ENCODE results near the gene TYMS.
A peak's percentile ranks its signal among the peaks of the same experiment; 100 is the strongest.

Gene TYMS

DNA sequence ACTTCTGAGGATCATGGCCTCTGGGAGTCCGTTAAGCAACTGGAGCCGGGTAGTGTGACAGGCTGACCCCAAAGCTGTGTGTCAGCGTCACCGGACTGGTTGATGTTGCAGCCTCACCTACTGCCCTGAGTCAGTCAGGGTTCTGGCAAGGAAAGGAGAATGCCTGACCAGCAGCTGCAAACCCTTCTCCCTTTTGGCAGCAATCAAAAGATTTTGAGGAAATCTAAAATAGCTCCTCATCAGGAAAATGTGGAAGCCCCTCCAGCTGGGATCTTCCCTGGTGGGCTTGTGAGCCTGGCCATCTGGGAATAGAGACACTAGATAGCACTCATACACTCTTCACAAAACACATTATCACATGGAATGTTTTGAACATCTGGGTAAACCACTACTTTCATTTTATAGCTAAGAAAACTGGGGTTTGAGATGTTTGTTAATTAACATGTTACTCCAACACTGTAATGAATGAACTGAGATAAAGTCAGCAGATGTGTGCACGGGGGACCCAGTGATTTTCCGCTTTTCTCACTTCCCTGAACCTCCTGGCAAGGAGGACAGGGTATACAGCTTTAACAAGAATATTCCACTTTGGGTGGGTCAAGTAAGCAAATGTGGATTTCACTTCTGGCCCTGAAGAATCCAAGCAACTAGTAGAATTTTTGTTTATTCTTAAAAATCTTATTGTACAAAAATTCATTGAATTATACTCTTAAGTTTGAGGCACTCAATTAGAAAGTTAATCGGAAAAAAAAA, 36.0 kb upstream of the TYMS start:
- in situ Hi-C loops (cut with HindIII; ENCODE audit: low pct_ligation_motif_present, low sequenced_read_pairs): loop anchor here (25.0 kb wide), 1 partner anchor 216 kb away; no protein-coding TSS in a partner anchor
- Histone ChIP-seq H3K4me3 (ENCODE audit: low read depth, low read length) (no peak overlapping the region), H3K27me3 (replicated peaks) (peaks cover 17% of the 10 kb centered on the region), H3K27ac (no peak overlapping the region), H3K36me3 (replicated peaks) (no peaks in the 10 kb centered on the region)
- no peak for DNase-seq
- TF ChIP-seq, protein P1, sequence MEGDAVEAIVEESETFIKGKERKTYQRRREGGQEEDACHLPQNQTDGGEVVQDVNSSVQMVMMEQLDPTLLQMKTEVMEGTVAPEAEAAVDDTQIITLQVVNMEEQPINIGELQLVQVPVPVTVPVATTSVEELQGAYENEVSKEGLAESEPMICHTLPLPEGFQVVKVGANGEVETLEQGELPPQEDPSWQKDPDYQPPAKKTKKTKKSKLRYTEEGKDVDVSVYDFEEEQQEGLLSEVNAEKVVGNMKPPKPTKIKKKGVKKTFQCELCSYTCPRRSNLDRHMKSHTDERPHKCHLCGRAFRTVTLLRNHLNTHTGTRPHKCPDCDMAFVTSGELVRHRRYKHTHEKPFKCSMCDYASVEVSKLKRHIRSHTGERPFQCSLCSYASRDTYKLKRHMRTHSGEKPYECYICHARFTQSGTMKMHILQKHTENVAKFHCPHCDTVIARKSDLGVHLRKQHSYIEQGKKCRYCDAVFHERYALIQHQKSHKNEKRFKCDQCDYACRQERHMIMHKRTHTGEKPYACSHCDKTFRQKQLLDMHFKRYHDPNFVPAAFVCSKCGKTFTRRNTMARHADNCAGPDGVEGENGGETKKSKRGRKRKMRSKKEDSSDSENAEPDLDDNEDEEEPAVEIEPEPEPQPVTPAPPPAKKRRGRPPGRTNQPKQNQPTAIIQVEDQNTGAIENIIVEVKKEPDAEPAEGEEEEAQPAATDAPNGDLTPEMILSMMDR (IDR thresholded peaks at IDR 0.05; ENCODE audit: low read depth, low read length, missing control alignments): no peak

DNA sequence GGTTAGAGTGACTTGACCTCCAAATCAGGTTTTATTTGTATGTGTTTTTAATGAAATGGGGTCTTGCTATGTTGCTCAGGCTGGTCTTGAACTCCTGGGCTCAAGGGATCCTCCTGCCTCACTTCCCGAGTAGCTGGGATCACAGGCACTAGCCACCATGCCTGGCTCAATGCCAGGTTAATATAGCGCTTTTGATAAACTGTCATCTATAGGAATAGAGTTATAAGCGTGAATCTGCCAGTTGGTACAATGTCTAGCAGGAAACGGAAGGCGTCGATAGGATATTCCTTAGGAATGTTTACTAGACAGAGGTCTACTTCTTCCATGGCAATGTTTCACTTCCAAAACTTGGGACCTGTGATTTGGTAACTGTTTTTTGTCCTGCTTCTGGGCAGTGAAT, 35.2 kb upstream of the TYMS start:
- TF ChIP-seq, protein P1 (IDR thresholded peaks at IDR 0.05; ENCODE audit: low read depth, low read length, missing control alignments): no peak
- peaks cover 17% of the 10 kb centered on the region for H3K27me3 ChIP-seq (replicated peaks)
- no peak overlapping the region for H3K27ac ChIP-seq
- no peaks in the 10 kb centered on the region for H3K36me3 ChIP-seq (replicated peaks)
- no peak for DNase-seq
- in situ Hi-C loops (cut with HindIII; ENCODE audit: low pct_ligation_motif_present, low sequenced_read_pairs): loop anchor here (25.0 kb wide), 1 partner anchor 215 kb away; no protein-coding TSS in a partner anchor
- H3K4me3 ChIP-seq (ENCODE audit: low read depth, low read length): no peak overlapping the region

DNA sequence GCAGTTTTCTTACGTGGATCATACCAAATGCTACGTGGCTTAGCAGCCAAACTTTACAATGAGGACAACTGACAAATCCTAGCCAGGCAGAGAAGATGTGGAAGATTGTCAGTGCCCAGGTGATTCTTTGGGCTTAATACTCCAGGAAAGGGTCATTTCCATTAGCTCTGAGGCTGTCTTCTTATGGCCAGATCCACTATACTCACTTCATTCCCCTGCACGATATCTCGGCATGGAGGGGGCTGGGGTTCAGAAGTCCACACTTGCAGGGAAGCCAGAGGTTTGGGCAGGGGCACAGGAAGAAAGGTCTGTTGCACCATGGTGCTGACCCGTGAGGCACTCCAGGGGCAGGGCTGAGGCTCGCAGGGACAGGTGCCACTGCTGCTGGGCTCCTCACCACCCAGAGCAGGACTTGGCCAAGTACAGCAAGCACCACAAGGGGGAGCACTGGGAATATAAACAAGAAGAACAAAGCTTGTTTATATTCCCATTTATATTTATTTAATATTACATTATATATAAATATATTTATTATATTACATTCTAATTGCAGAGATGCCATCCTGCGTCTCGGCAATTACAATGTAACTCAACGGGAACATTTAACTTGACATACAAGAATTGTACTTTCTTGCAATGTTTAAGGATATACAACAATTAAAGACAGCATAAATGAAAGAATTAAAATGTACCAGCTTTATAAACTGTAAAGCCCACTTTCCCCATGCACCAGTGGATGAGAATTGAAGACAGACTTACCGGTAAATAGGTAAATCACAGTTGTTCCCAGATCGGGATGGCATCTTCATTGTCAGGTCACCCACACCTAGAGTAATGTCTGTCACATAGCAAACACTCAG, 33.5 kb upstream of the TYMS start:
- no peak overlapping the region for H3K4me3 ChIP-seq (ENCODE audit: low read depth, low read length)
- peak; percentile 76 for DNase-seq
- H3K27me3 ChIP-seq (replicated peaks): peaks cover 10% of the 10 kb centered on the region
- no peak overlapping the region for H3K27ac ChIP-seq
- no peaks in the 10 kb centered on the region for H3K36me3 ChIP-seq (replicated peaks)
- in situ Hi-C loops (cut with HindIII; ENCODE audit: low pct_ligation_motif_present, low sequenced_read_pairs): loop anchor here (25.0 kb wide), 1 partner anchor 213 kb away; no protein-coding TSS in a partner anchor
- TF ChIP-seq, protein P1 (IDR thresholded peaks at IDR 0.05; ENCODE audit: low read depth, low read length, missing control alignments): peak; percentile 88

DNA sequence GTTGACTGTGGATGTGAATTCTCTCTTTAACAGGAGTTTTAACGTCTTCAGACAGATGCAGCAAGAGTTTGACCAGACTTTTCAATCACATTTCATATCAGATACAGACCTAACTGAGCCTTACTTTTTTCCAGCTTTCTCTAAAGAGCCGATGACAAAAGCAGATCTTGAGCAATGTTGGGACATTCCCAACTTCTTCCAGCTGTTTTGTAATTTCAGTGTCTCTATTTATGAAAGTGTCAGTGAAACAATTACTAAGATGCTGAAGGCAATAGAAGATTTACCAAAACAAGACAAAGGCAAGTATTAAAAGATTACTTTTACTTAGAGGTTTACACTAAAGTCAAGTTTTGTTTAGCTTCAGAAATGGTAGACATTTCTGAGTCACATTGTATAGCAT, 30.2 kb upstream of the TYMS start:
- TF ChIP-seq, protein P1 (IDR thresholded peaks at IDR 0.05; ENCODE audit: low read depth, low read length, missing control alignments): no peak
- Histone ChIP-seq H3K27me3 (replicated peaks) (peaks cover under 1% of the 10 kb centered on the region), H3K4me3 (ENCODE audit: low read depth, low read length) (no peak overlapping the region), H3K27ac (no peak overlapping the region), H3K36me3 (replicated peaks) (no peaks in the 10 kb centered on the region)
- in situ Hi-C loops (cut with HindIII; ENCODE audit: low pct_ligation_motif_present, low sequenced_read_pairs): no loop called here
- no peak for DNase-seq

DNA sequence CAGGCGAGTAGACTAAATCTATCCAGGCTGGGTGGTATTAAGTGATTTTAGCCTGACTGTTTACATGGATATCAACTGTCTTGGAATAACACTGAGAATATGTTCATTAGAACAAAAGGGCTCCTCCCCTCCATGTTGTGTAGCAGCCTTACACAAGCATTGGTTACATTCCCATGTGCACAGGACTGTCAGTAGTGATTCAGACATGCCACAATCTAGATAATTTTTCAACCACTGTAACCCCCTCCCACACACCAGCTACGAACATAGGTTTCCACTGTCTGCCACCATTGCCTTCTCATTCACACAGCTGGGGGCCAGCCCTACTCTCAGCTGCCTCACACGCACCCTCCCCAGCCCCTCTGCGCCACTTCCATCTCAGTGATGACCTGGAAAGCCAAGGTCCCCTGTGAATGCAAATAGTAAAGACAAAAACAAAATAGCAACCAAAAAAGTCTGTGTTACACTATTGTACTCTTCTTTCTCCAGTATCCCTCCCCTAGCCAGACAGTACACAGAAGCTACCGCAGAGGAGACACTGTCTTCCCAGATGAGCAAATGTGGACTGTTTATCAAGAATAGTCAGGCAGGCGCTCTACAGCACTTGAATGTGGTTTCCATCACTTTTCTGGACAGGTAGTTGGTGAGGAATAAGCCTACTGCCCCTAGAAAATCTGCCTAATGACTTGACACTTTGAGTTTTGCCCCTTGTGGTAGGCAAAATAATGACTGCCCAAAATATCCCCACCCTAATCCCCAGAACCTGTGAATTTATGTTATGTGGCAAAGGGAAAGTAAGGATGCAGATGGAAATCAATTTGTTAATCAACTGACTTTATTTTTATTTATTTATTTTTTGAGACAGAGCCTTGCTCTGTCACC, 27.9 kb upstream of the TYMS start:
- DNase-seq: peak; percentile 16

More for the DNA sequence above, 27.9 kb upstream of the TYMS start:
- no peak overlapping the region for H3K27ac ChIP-seq
- H3K27me3 ChIP-seq (replicated peaks): no peaks in the 10 kb centered on the region
- TF ChIP-seq, protein P1 (IDR thresholded peaks at IDR 0.05; ENCODE audit: low read depth, low read length, missing control alignments): peak; percentile 22
- H3K4me3 ChIP-seq (ENCODE audit: low read depth, low read length): no peak overlapping the region
- H3K36me3 ChIP-seq (replicated peaks): no peaks in the 10 kb centered on the region
- in situ Hi-C loops (cut with HindIII; ENCODE audit: low pct_ligation_motif_present, low sequenced_read_pairs): no loop called here

Measured in brain microvascular endothelial cell (primary cell).